Mesenchymal stem cell (in vitro differentiated cells and primary cell): Measurements from ENCODE around the gene SLC25A25.

Experiments used
- DNase-seq: peaks from one replicate; pipeline ENCODE4 v3.0.0-alpha.2; 2013
- H2AFZ ChIP-seq: one replicate; pipeline ENCODE4 v1.6.1; 2013; ENCODE audit warnings: low read depth, mild to moderate bottlenecking, control low read depth, inconsistent platforms, low read length, moderate library complexity
- H2AK5ac ChIP-seq: 2 replicates; pipeline ENCODE4 v1.6.1; 2013; ENCODE audit warnings: low read length, moderate library complexity, mild to moderate bottlenecking, inconsistent platforms; ENCODE audit not compliant: severe bottlenecking
- H2BK120ac ChIP-seq: one replicate; pipeline ENCODE4 v1.6.1; 2013; ENCODE audit warnings: low read depth, mild to moderate bottlenecking, inconsistent platforms, low read length, moderate library complexity
- H2BK12ac ChIP-seq, 2 experiments: one replicate each; pipeline ENCODE4 v1.6.1; 2013; ENCODE audit warnings: inconsistent platforms in 2 of 2, low read length in 2 of 2, mild to moderate bottlenecking in 2 of 2, moderate library complexity in 2 of 2, control low read depth in 1 of 2
- H2BK15ac ChIP-seq: one replicate; pipeline ENCODE4 v1.6.1; 2013; ENCODE audit warnings: mild to moderate bottlenecking, low read depth, inconsistent platforms; ENCODE audit not compliant: poor library complexity, severe bottlenecking
- H2BK5ac ChIP-seq: 2 replicates; pipeline ENCODE4 v1.6.1; 2013; ENCODE audit warnings: low read depth, mild to moderate bottlenecking, low read length, control low read depth, inconsistent platforms; ENCODE audit not compliant: poor library complexity, severe bottlenecking
- H3K14ac ChIP-seq, 2 experiments: one replicate each; pipeline ENCODE4 v1.6.1; 2013; ENCODE audit warnings: inconsistent platforms in 2 of 2, low read length in 2 of 2, control low read depth in 1 of 2, mild to moderate bottlenecking in 1 of 2, moderate library complexity in 1 of 2
- H3K18ac ChIP-seq, 2 experiments: one replicate each; pipeline ENCODE4 v1.6.1; 2013; ENCODE audit warnings: inconsistent platforms in 2 of 2, low read length in 2 of 2, control low read depth in 1 of 2, low read depth in 1 of 2, mild to moderate bottlenecking in 1 of 2
- H3K23ac ChIP-seq, 2 experiments: one replicate each; pipeline ENCODE4 v1.6.1; 2013; ENCODE audit warnings: inconsistent platforms in 2 of 2, low read length in 2 of 2, mild to moderate bottlenecking in 2 of 2, moderate library complexity in 2 of 2, control low read depth in 1 of 2
- H3K27ac ChIP-seq: 2 replicates; pipeline ENCODE4 v1.5.1; 2013; ENCODE audit warnings: mild to moderate bottlenecking, moderate library complexity, low read length, control low read depth, inconsistent platforms; ENCODE audit not compliant: poor library complexity, severe bottlenecking
- H3K27me3 ChIP-seq, 2 experiments: 2 replicates each; pipeline versions ENCODE4 v1.6.1 to v1.7.0; 2013; ENCODE audit warnings: low read length in 2 of 2, mild to moderate bottlenecking in 2 of 2, moderate library complexity in 2 of 2, control low read depth in 1 of 2, inconsistent platforms in 1 of 2; ENCODE audit not compliant: control insufficient read depth in 1 of 2, insufficient read depth in 1 of 2
- H3K36me3 ChIP-seq, 2 experiments: 2 replicates each; pipeline versions ENCODE4 v1.6.1 to v1.7.0; 2013; ENCODE audit warnings: low read length in 2 of 2, control low read depth in 1 of 2, inconsistent platforms in 1 of 2, low read depth in 1 of 2, mild to moderate bottlenecking in 1 of 2; ENCODE audit not compliant: insufficient read depth in 2 of 2, control insufficient read depth in 1 of 2
- H3K4ac ChIP-seq, 2 experiments: one replicate each; pipeline ENCODE4 v1.6.1; 2013; ENCODE audit warnings: inconsistent platforms in 2 of 2, low read length in 2 of 2, mild to moderate bottlenecking in 2 of 2, moderate library complexity in 2 of 2, control low read depth in 1 of 2, low read depth in 1 of 2
- H3K4me1 ChIP-seq: 2 replicates; pipeline ENCODE4 v1.6.1; 2013; ENCODE audit warnings: low read depth, low read length, control low read depth; ENCODE audit not compliant: control insufficient read depth, insufficient read depth
- H3K4me2 ChIP-seq: 2 replicates; pipeline ENCODE4 v1.6.1; 2013; ENCODE audit warnings: low read length, mild to moderate bottlenecking, inconsistent platforms; ENCODE audit not compliant: poor library complexity, severe bottlenecking
- H3K4me3 ChIP-seq, 2 experiments: 2 replicates each; pipeline versions ENCODE4 v1.5.1 to v1.7.0; 2013; ENCODE audit warnings: low read length in 2 of 2, mild to moderate bottlenecking in 2 of 2, control low read depth in 1 of 2, low read depth in 1 of 2; ENCODE audit not compliant: insufficient read depth in 1 of 2
- H3K79me1 ChIP-seq: replicated peaks from 2 replicates; pipeline ENCODE4 v1.6.1; 2013; ENCODE audit warnings: mild to moderate bottlenecking, control low read depth, low read length, inconsistent platforms; ENCODE audit not compliant: poor library complexity, severe bottlenecking
- H3K9ac ChIP-seq: 2 replicates; pipeline ENCODE4 v1.7.0; 2013; ENCODE audit warnings: mild to moderate bottlenecking, low read length, moderate library complexity
- H3K9me3 ChIP-seq: 2 replicates; pipeline ENCODE4 v1.7.0; 2013; ENCODE audit warnings: mild to moderate bottlenecking, low read length; ENCODE audit not compliant: control insufficient read depth
- H4K8ac ChIP-seq: one replicate; pipeline ENCODE4 v1.6.1; 2013; ENCODE audit warnings: inconsistent platforms, mild to moderate bottlenecking, low read length, moderate library complexity
- H4K91ac ChIP-seq: one replicate; pipeline ENCODE4 v1.6.1; 2013; ENCODE audit warnings: mild to moderate bottlenecking, low read length, inconsistent platforms
- WGBS: methylation state at CpG from one replicate; pipeline ENCODE4 v1.1.7; 2013; ENCODE audit warnings: mixed read lengths; 5-methylcytosine and 5-hydroxymethylcytosine counted together

The SLC25A25 gene

GRCh38 chr9:128093011-128093410 lies 25.0 kb downstream of the SLC25A25 start:
- Histone ChIP-seq H3K14ac (no peak overlapping the region), H3K9ac (peak overlapping the region; percentile 90), H2AFZ (no peak overlapping the region), H3K27me3 (no peaks in the 10 kb centered on the region), H3K27ac (no peak overlapping the region), H3K4me3 (peak overlapping the region in 1 of 2 experiments; percentile 85), H3K4me2 (no peak overlapping the region), H2BK15ac (no peak overlapping the region), H2AK5ac (no peak overlapping the region), H3K4ac (peak overlapping the region in 1 of 2 experiments; percentile 46), H3K79me1 (peaks cover 37% of the 10 kb centered on the region), H2BK5ac (no peak overlapping the region), H3K4me1 (peaks cover 17% of the 10 kb centered on the region), H4K8ac (no peak overlapping the region), H3K18ac (peak overlapping the region in 1 of 2 experiments; percentile 68), H3K23ac (no peak overlapping the region), H3K9me3 (no peaks in the 10 kb centered on the region), H4K91ac (no peak overlapping the region), H3K36me3 (peaks cover 0 to 8% of the 10 kb centered on the region in 2 experiments), H2BK12ac (peak overlapping the region in 1 of 2 experiments; percentile 43), H2BK120ac (no peak overlapping the region)
- DNase-seq = no peak
- WGBS = 93% methylated on average over 3 of the region's 4 CpGs

DNA sequence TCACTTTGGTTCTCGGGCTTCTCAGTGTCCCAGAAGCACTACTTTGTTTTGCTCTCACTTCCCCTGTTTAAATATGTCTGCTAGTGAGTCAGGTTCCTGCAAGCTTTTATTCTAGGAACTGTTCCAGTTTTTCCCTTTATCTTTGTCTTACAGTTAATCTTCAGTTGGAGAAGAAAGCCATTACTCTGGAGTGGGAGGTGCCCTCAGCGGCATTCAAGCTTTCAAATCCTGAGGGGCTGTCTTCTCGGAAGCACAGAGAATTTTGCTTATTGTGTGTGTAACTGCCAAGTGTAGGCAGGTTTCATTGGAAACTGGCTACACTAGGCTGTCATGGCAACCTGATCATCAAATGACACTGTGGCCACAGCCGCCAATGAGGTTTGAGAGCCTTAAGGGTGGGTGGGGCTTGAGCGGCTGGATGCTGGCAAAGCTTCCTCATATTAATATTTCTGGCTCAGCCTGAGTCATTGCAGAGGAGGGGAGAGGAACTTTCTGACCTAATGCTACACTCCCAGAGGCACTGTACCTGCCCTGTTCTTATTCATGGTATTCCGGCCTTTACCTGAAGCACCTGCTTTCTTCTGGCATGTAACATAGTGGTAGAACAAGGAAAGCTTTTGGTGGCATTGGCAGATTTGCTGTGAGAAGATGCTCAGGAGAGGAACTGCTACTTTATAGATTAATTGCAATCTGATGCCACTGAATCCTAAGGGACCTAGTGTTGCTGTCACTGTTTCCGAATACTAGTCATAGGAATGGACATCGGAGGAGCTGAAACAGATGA lies 26.3 kb downstream of the SLC25A25 start:
- H2AFZ ChIP-seq = no peak overlapping the region

DNA sequence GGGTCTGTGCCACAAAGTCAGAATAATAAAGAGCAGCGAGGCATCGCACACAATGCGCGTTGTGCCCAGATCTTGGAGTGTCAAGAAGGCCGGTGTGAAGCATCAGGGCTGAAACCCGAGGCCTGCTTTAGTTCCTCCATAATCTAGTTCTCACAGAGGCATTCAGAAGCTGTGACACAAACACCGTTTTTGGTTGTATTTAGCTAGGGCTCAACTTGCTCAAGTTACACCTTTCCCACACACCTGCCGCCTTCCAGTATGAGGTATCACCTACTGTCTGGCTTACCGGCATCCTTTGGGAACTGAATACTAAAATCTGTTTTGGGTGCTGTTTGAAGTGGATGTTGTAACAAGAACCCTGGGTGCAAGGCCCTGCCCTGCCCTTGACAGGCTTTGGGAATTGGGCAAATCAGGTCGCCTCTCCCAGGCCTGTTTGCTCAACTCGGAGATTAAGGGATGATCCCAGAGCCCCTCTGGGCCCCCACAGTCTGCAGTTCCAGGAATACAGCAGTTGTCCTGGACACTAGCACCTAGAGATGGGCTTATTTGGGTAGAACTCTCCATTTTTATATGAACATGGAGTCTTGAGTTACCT lies 27.0 kb downstream of the SLC25A25 start:
- Histone ChIP-seq H3K4me2 (no peak overlapping the region), H3K79me1 (peaks cover 25% of the 10 kb centered on the region), H3K9me3 (no peaks in the 10 kb centered on the region), H3K4ac (peak overlapping the region in 1 of 2 experiments; percentile 55), H2AFZ (no peak overlapping the region), H3K14ac (no peak overlapping the region), H3K18ac (peak overlapping the region in 1 of 2 experiments; percentile 38), H2AK5ac (peak overlapping the region; percentile 17), H2BK120ac (no peak overlapping the region), H2BK15ac (no peak overlapping the region), H4K8ac (no peak overlapping the region), H3K36me3 (peaks cover 0 to 8% of the 10 kb centered on the region in 2 experiments), H3K27me3 (no peaks in the 10 kb centered on the region), H3K27ac (peak overlapping the region; percentile 20), H3K9ac (peak overlapping the region; percentile 90), H2BK12ac (peak overlapping the region in 1 of 2 experiments; percentile 50), H3K23ac (no peak overlapping the region), H3K4me1 (peaks cover 29% of the 10 kb centered on the region), H2BK5ac (no peak overlapping the region), H3K4me3 (peak overlapping the region in 1 of 2 experiments; percentile 21), H4K91ac (no peak overlapping the region)
- DNase-seq = no peak
- 89% methylated on average over 11 of the region's 11 CpGs for WGBS

More for the DNA sequence above, 26.3 kb downstream of the SLC25A25 start:
- DNase-seq = peak; percentile 99
- Histone ChIP-seq H4K8ac (no peak overlapping the region), H2BK120ac (no peak overlapping the region), H3K36me3 (peaks cover 0 to 8% of the 10 kb centered on the region in 2 experiments), H2BK12ac (peak overlapping the region in 1 of 2 experiments; percentile 50), H2AK5ac (peak overlapping the region; percentile 8), H3K27me3 (no peaks in the 10 kb centered on the region), H3K9me3 (no peaks in the 10 kb centered on the region), H2BK5ac (no peak overlapping the region), H3K9ac (peak overlapping the region; percentile 90), H3K4me2 (peak overlapping the region; percentile 44), H3K27ac (peak overlapping the region; percentile 20), H3K4me3 (peak overlapping the region in 1 of 2 experiments; percentile 85), H3K4me1 (peaks cover 22% of the 10 kb centered on the region), H3K23ac (no peak overlapping the region), H3K4ac (no peak overlapping the region), H4K91ac (no peak overlapping the region), H3K14ac (no peak overlapping the region), H3K79me1 (peaks cover 29% of the 10 kb centered on the region), H3K18ac (peak overlapping the region in 1 of 2 experiments; percentile 38), H2BK15ac (no peak overlapping the region)
- 47% methylated on average over 7 of the region's 8 CpGs for WGBS
